Activated T-helper 2 cell treated with anti-CD3 and anti-CD28 coated beads, Interferon-gamma antibody, Interleukin-2, Interleukin-4, amounts not matched to agents 10 μg/mL and 5 μg/mL and 100 μg/mL, durations not matched to agents 14 hours and 24 hours and 36 hours (primary cell): ENCODE results near the gene CTIF. TPM values are rescaled to one million over a fixed set of nuclear protein-coding genes. Genes with fewer than 3 reads are reported as not detected.

Source experiments
- DNase-seq: peaks from one replicate; pipeline ENCODE4 v3.0.0; 2021; ENCODE audit warnings: low spot score
- H3K27ac Mint-ChIP-seq: one replicate; pipeline ENCODE4 v1.8.0; 2021; ENCODE audit warnings: mixed read lengths
- H3K27me3 Mint-ChIP-seq: one replicate; pipeline ENCODE4 v1.8.0; 2021; ENCODE audit warnings: low read depth, mixed read lengths
- H3K36me3 Mint-ChIP-seq: one replicate; pipeline ENCODE4 v1.8.0; 2021; ENCODE audit warnings: low read depth, mixed read lengths
- H3K4me1 Mint-ChIP-seq: one replicate; pipeline ENCODE4 v1.8.0; 2021; ENCODE audit warnings: low read depth, mixed read lengths
- H3K4me3 Mint-ChIP-seq: one replicate; pipeline ENCODE4 v1.8.0; 2021; ENCODE audit warnings: low read depth, mild to moderate bottlenecking, moderate library complexity, mixed read lengths
- H3K9me3 Mint-ChIP-seq: one replicate; pipeline ENCODE4 v1.8.0; 2021; ENCODE audit warnings: mixed read lengths
- intact Hi-C: fragments of 100-400 bp; cut with micrococcal nuclease; formaldehyde crosslinking; loops from one replicate; pipeline ENCODE4 v1.15.1; 2023
- total RNA-seq: library from RNA; stranded (reverse); gene quantifications from 2 replicates; pipeline ENCODE4 v1.2.3, GENCODE V29; 2022

The CTIF gene
- total RNA-seq, 1 donor from 2014 or later, result 7.0 TPM

DNA sequence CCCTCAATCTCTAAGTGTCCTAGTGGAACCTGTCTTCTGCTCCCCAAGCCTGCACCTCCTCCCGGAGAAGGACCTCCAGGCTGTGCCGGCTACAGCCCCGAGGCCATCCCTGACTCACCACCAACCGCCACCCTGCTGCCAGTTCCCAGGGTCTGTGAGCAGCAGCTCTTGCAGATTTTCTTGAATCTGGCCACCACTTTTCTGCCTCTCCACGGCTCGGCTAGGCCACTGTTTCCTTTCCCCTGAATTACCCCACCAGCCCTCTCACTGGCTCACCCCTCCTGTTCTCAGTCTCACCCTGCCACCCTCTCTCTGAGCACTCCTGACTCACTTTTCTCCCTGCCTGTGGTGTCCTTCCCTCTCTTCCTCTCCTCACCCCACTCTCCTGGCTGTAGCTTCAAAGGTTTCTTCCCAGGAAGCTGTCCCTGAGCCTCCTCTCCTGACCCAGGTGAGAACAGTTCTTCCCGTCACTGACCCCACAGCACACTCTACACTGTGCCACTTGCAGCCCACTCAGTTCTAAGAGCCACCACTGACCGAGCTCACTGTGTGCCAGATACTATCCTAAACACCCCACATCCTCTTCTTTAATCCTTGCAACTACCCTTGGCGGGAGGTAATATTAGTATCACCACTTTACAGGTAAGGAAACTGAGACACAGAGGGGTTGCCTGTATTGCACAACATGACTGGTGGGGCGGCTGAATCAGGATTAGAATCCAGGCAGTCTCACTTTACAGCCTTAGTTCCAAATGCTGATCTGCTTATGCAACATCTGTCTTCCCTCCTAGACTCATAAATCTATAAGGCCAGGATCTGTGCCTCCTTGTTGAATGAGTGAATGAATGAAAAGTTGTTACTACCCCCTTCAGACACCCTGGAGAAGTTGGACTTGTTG, 300.3 kb downstream of the CTIF start:
- intact Hi-C loops, result loop anchor here (10.0 kb wide), 1 partner anchor 106 kb away; no protein-coding TSS in a partner anchor
- no peak overlapping the region for H3K4me3 Mint-ChIP-seq
- H3K36me3 Mint-ChIP-seq, result no peaks in the 10 kb centered on the region
- H3K27ac Mint-ChIP-seq, result peak overlapping the region; percentile 54
- no peaks in the 10 kb centered on the region for H3K9me3 Mint-ChIP-seq
- no peaks in the 10 kb centered on the region for H3K27me3 Mint-ChIP-seq
- no peak for DNase-seq
- H3K4me1 Mint-ChIP-seq, result peaks cover 50% of the 10 kb centered on the region

GRCh38 chr18:48839819-48840490, 301.1 kb downstream of the CTIF start:
- Mint-ChIP-seq H3K27ac (no peak overlapping the region), H3K36me3 (no peaks in the 10 kb centered on the region), H3K27me3 (no peaks in the 10 kb centered on the region), H3K4me3 (no peak overlapping the region), H3K4me1 (peaks cover 46% of the 10 kb centered on the region), H3K9me3 (no peaks in the 10 kb centered on the region)
- no peak for DNase-seq
- intact Hi-C loops, result loop anchor here (10.0 kb wide), 1 partner anchor 105 kb away; no protein-coding TSS in a partner anchor

GRCh38 chr18:48840491-48840877, 301.7 kb downstream of the CTIF start:
- intact Hi-C loops, result no loop called here
- H3K4me1 Mint-ChIP-seq, result peaks cover 44% of the 10 kb centered on the region
- no peak for DNase-seq
- no peaks in the 10 kb centered on the region for H3K27me3 Mint-ChIP-seq
- H3K9me3 Mint-ChIP-seq, result no peaks in the 10 kb centered on the region
- H3K36me3 Mint-ChIP-seq, result no peaks in the 10 kb centered on the region
- H3K4me3 Mint-ChIP-seq, result no peak overlapping the region
- H3K27ac Mint-ChIP-seq, result no peak overlapping the region

DNA sequence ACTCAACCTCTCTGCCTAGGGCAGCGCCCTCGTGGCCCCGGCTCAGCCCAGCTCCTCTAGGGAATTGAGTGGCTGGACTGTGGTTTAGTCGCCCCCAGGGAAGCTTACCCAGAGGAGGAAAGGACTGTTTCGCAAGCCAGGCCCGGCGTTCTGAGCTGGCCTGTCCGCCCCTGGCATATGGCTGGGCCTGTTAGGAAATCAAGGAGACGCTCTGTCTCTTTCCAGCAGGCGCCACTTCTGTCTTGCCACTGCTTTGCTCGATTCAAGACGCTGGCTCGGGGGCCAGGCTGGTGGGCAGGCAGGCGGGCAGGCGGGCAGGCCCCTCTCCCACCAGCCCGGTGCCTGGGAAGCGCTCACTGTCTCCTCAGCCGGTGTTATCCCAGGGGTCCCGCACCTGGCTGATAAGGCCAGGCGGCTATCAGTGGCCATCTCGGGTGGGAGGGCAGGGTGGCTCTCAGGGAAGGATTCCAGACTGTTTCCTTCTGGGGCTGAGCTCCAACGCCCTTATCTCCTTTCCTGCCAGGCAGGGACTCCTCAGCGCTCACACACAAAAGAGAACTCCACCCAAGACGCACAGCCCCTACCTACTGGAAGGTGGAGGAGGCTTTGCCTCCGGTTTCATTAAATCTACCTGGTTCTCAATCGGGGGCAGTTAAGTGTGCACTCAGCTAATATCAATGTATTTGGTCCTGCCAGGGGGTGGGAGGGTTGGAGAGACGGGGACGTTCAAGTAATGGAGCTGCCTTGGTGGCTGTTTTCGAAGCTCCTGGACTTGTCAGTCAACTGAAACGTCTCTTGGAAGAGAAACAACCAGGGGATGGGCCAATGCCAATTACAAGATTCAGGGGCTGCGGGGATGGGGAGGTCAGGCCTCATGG, 302.8 kb downstream of the CTIF start:
- H3K9me3 Mint-ChIP-seq, result no peaks in the 10 kb centered on the region
- H3K27ac Mint-ChIP-seq, result peak overlapping the region; percentile 83
- no peak overlapping the region for H3K4me3 Mint-ChIP-seq
- intact Hi-C loops, result no loop called here
- no peak for DNase-seq
- no peaks in the 10 kb centered on the region for H3K36me3 Mint-ChIP-seq
- no peaks in the 10 kb centered on the region for H3K27me3 Mint-ChIP-seq
- peaks cover 46% of the 10 kb centered on the region for H3K4me1 Mint-ChIP-seq

GRCh38 chr18:48842259-48843061, 303.6 kb downstream of the CTIF start:
- peaks cover 2% of the 10 kb centered on the region for H3K27me3 Mint-ChIP-seq
- intact Hi-C loops, result no loop called here
- H3K4me3 Mint-ChIP-seq, result peak overlapping the region; percentile 3
- H3K4me1 Mint-ChIP-seq, result peaks cover 42% of the 10 kb centered on the region
- H3K9me3 Mint-ChIP-seq, result no peaks in the 10 kb centered on the region
- H3K36me3 Mint-ChIP-seq, result no peaks in the 10 kb centered on the region
- peak overlapping the region; percentile 83 for H3K27ac Mint-ChIP-seq
- peak; percentile 30 for DNase-seq

DNA sequence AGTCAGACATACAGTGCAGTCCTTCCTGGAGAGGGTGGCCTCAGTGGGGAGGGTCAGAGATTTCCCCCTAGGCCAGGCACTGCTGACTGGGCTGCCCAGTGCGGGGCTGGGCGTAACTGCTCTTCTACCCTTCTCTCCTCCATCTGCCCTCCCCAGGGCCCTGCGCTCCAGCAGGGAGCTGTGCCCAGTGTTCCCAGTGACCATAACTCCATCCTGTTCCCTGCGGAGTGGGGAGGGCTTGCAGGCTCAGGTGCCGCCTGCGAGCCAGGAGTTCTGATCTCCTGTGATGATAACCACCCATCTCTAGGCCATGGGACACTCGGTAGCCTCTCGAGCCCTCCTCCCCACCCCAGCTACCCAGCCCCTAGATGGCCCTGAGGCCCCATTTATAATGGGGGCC, 304.3 kb downstream of the CTIF start:
- Mint-ChIP-seq H3K36me3 (no peaks in the 10 kb centered on the region), H3K27me3 (peaks cover 2% of the 10 kb centered on the region), H3K9me3 (no peaks in the 10 kb centered on the region), H3K4me1 (peaks cover 41% of the 10 kb centered on the region), H3K27ac (peak overlapping the region; percentile 61), H3K4me3 (no peak overlapping the region)
- intact Hi-C loops, result no loop called here
- no peak for DNase-seq

DNA sequence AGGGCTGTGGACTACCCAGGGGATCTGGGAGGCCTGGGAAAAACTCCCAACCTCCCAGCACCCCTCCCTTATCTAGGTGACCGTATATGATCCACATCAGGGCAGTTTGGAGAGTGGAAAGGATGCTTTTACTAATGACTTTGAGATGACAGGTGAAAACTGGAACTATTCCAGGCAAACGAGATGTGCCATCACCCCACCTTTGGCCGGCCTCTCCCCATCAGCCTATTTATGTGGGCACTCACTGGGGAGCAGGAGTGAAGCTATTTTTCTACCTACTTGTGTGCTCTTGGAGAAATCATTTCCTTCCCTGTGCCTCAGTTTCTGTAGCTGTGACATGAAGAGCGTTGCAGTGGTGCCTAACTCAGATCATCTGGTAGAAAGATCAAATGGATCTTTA, 304.8 kb downstream of the CTIF start:
- Mint-ChIP-seq H3K36me3 (no peaks in the 10 kb centered on the region), H3K4me3 (no peak overlapping the region), H3K27ac (peak overlapping the region; percentile 61), H3K27me3 (peaks cover 2% of the 10 kb centered on the region), H3K9me3 (no peaks in the 10 kb centered on the region), H3K4me1 (peaks cover 38% of the 10 kb centered on the region)
- intact Hi-C loops, result no loop called here
- DNase-seq, result no peak

DNA sequence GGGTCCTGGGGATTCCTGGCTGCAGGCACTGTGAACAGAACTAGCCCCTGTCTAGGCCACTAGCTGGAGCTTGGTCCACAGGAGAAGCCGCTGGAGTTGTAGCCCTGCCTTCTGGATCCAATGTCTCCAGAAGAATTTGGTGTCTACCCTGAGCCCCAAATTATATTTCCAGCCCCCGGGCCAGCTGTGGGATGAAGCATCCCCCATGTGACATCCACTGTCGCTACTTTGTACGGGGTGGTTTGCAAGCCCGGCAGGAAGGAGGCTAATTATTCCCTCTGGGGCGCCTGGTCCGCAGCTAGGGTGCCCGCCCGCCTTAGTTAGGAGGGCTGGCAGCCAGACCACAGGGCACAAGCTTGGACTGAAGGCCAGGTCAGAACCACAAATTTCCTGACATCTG, 305.4 kb downstream of the CTIF start:
- no peak overlapping the region for H3K4me3 Mint-ChIP-seq
- H3K4me1 Mint-ChIP-seq, result peaks cover 32% of the 10 kb centered on the region
- no peaks in the 10 kb centered on the region for H3K36me3 Mint-ChIP-seq
- H3K9me3 Mint-ChIP-seq, result no peaks in the 10 kb centered on the region
- DNase-seq, result no peak
- peaks cover 2% of the 10 kb centered on the region for H3K27me3 Mint-ChIP-seq
- intact Hi-C loops, result no loop called here
- H3K27ac Mint-ChIP-seq, result no peak overlapping the region

- H3K4me3 Mint-ChIP-seq, result no peak overlapping the region
Observed at GRCh38 chr18:48845174-48845573, 306.3 kb downstream of the CTIF start.

GRCh38 chr18:48846423-48846932, 307.6 kb downstream of the CTIF start:
- Mint-ChIP-seq H3K4me3 (no peak overlapping the region), H3K27me3 (peaks cover 2% of the 10 kb centered on the region), H3K27ac (no peak overlapping the region), H3K9me3 (no peaks in the 10 kb centered on the region), H3K4me1 (peaks cover 24% of the 10 kb centered on the region), H3K36me3 (no peaks in the 10 kb centered on the region)
- no peak for DNase-seq
- intact Hi-C loops, result no loop called here

More at GRCh38 chr18:48845174-48845573, 306.3 kb downstream of the CTIF start:
- no peaks in the 10 kb centered on the region for H3K9me3 Mint-ChIP-seq
- H3K27me3 Mint-ChIP-seq, result peaks cover 2% of the 10 kb centered on the region
- intact Hi-C loops, result no loop called here
- H3K36me3 Mint-ChIP-seq, result no peaks in the 10 kb centered on the region
- peaks cover 27% of the 10 kb centered on the region for H3K4me1 Mint-ChIP-seq
- no peak for DNase-seq
- H3K27ac Mint-ChIP-seq, result no peak overlapping the region

- DNase-seq, result no peak
- Mint-ChIP-seq H3K27me3 (peaks cover 2% of the 10 kb centered on the region), H3K27ac (no peak overlapping the region), H3K9me3 (no peaks in the 10 kb centered on the region), H3K36me3 (no peaks in the 10 kb centered on the region), H3K4me1 (peaks cover 23% of the 10 kb centered on the region), H3K4me3 (no peak overlapping the region)
- intact Hi-C loops, result no loop called here
Observed at GRCh38 chr18:48847807-48848486, 309.1 kb downstream of the CTIF start.
